22Rv1 (cell line): ENCODE results near the gene HPS6.

Experiments
- ZFX ChIP-seq: fragments of 450-650 bp; IDR thresholded peaks from 2 replicates; pipeline ENCODE4 v1.6.1; 2017; ENCODE audit warnings: antibody characterized with exemption, borderline replicate concordance
- TF ChIP-seq, protein P1 (sequence below): fragments of 450-650 bp; IDR thresholded peaks from 2 replicates; pipeline ENCODE4 v1.5.1; 2017; ENCODE audit warnings: mild to moderate bottlenecking

- TF ChIP-seq, protein P1, sequence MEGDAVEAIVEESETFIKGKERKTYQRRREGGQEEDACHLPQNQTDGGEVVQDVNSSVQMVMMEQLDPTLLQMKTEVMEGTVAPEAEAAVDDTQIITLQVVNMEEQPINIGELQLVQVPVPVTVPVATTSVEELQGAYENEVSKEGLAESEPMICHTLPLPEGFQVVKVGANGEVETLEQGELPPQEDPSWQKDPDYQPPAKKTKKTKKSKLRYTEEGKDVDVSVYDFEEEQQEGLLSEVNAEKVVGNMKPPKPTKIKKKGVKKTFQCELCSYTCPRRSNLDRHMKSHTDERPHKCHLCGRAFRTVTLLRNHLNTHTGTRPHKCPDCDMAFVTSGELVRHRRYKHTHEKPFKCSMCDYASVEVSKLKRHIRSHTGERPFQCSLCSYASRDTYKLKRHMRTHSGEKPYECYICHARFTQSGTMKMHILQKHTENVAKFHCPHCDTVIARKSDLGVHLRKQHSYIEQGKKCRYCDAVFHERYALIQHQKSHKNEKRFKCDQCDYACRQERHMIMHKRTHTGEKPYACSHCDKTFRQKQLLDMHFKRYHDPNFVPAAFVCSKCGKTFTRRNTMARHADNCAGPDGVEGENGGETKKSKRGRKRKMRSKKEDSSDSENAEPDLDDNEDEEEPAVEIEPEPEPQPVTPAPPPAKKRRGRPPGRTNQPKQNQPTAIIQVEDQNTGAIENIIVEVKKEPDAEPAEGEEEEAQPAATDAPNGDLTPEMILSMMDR: no peak
- no peak for TF ChIP-seq ZFX
These were observed 2.2 kb downstream of the HPS6 start for GRCh38 chr10:102067091-102067916.
